HepG2 (cell line): ENCODE data around the gene GABRG3. TPM values are rescaled to one million over a fixed set of nuclear protein-coding genes. Genes with fewer than 3 reads are reported as not detected.

Source experiments
- ATAC-seq: fragments of 200-7000 bp; cut with Tn5 transposase; 3 replicates; pipeline ENCODE4 v1.9.1; 2020; ENCODE audit warnings: mild to moderate bottlenecking, moderate library complexity
- BruUV-seq: library from RNA; stranded (reverse); fragments of 400-500 nt; replicated peaks from 2 replicates; lab custom pipeline; 2021; lab: Mats Ljungman, UMichigan
- CTCF ChIA-PET: fragments of 300-600 bp; formaldehyde crosslinking; extraction: SDS; loops from one replicate; lab custom pipeline; 2021; ENCODE audit warnings: low total read pairs, inconsistent platforms, low intra/inter-chr PET ratio; lab: Yijun Ruan, JAX
- POLR2A ChIA-PET: fragments of 350-600 bp; sonication (Branson Sonifier 250); formaldehyde crosslinking; loops from one replicate; lab custom pipeline; 2020; ENCODE audit warnings: antibody characterized with exemption, inconsistent platforms; lab: Yijun Ruan, JAX
- DNase-seq: peaks from one replicate; pipeline ENCODE4 v3.0.0-alpha.2; 2015; ENCODE audit warnings: low spot score
- FAIRE-seq: peaks from 3 replicates; lab custom pipeline; 2011; peaks lifted over from hg19 to GRCh38; lab: Jason Lieb, UNC
- H2AFZ ChIP-seq: one replicate; pipeline ENCODE4 v1.6.1; 2011; ENCODE audit warnings: low read length, inconsistent platforms
- H3K27ac ChIP-seq: fragments of 300-600 bp; 3 replicates; pipeline ENCODE4 v1.8.0; 2011; ENCODE audit warnings: mixed run types, mild to moderate bottlenecking, mixed read lengths, low read length, inconsistent platforms; ENCODE audit not compliant: insufficient read depth; ENCODE audit errors: extremely low read length
- H3K27me3 ChIP-seq, 2 experiments: fragments of 200-600 bp in 1 of 2; 2 replicates in 1 of 2; 3 replicates in 1 of 2; pipeline versions ENCODE4 v1.6.0 to v1.8.0; 2011; ENCODE audit warnings: low read length in 2 of 2, mild to moderate bottlenecking in 2 of 2, moderate library complexity in 2 of 2, inconsistent platforms in 1 of 2; ENCODE audit not compliant: insufficient read depth in 2 of 2, control insufficient read depth in 1 of 2
- H3K36me3 ChIP-seq, 2 experiments: fragments of 200-600 bp in 1 of 2; replicated peaks in 1 of 2; 2 replicates in 1 of 2; 3 replicates in 1 of 2; pipeline versions ENCODE4 v1.5.1 to v1.8.0; 2011; ENCODE audit warnings: low read length in 2 of 2, inconsistent platforms in 1 of 2; ENCODE audit not compliant: insufficient read depth in 2 of 2, control insufficient read depth in 1 of 2
- H3K4me1 ChIP-seq: 2 replicates; pipeline ENCODE4 v1.5.1; 2012; ENCODE audit warnings: low read length, inconsistent platforms; ENCODE audit not compliant: insufficient read depth
- H3K4me2 ChIP-seq: 2 replicates; pipeline ENCODE4 v1.6.0; 2011; ENCODE audit warnings: low read depth, low read length, inconsistent platforms
- H3K4me3 ChIP-seq, 3 experiments: fragments of 200-600 bp in 1 of 3; sonication (generic), shearing (Covaris generic) in 1 of 3; replicated peaks in 1 of 3; 2 replicates each; pipeline ENCODE4 v1.5.1; 2011 to 2016; ENCODE audit warnings: low read length in 3 of 3, inconsistent platforms in 2 of 3, low read depth in 2 of 3, mild to moderate bottlenecking in 2 of 3, control low read depth in 1 of 3, mixed read lengths in 1 of 3; ENCODE audit not compliant: insufficient read depth in 1 of 3
- H3K79me2 ChIP-seq: one replicate; pipeline ENCODE4 v1.6.1; 2011; ENCODE audit warnings: low read length, inconsistent platforms; ENCODE audit not compliant: insufficient read depth
- H3K9ac ChIP-seq: 2 replicates; pipeline ENCODE4 v1.6.0; 2011; ENCODE audit warnings: mild to moderate bottlenecking, low read depth, low read length, inconsistent platforms; ENCODE audit not compliant: insufficient read depth
- H3K9me3 ChIP-seq: 2 replicates; pipeline ENCODE4 v1.5.1; 2012; ENCODE audit warnings: mild to moderate bottlenecking, low read length
- H4K20me1 ChIP-seq: 2 replicates; pipeline ENCODE4 v1.6.0; 2011; ENCODE audit warnings: inconsistent platforms, mild to moderate bottlenecking, low read length, moderate library complexity; ENCODE audit not compliant: insufficient read depth
- MED13 ChIP-seq: sonication (generic); formaldehyde crosslinking; IDR thresholded peaks from 2 replicates; pipeline ENCODE4 v1.5.0; 2020; ENCODE audit warnings: missing genetic modification reagents
- REXO4 ChIP-seq: sonication (generic); formaldehyde crosslinking; IDR thresholded peaks from 2 replicates; pipeline ENCODE4 v1.8.0; 2022; ENCODE audit warnings: missing genetic modification reagents, mild to moderate bottlenecking, borderline replicate concordance
- SIN3A ChIP-seq: IDR thresholded peaks from 2 replicates; pipeline ENCODE4 v1.6.1; 2011; ENCODE audit warnings: low read depth, mild to moderate bottlenecking, control low read depth, low read length, borderline replicate concordance
- TCF7L2 ChIP-seq: IDR thresholded peaks from 2 replicates; pipeline ENCODE4 v1.6.1; 2011; ENCODE audit warnings: mild to moderate bottlenecking, low read depth, low read length, moderate library complexity
- ZC3H13 ChIP-seq: sonication (generic); formaldehyde crosslinking; IDR thresholded peaks from 2 replicates; pipeline ENCODE4 v1.8.1; 2023; ENCODE audit warnings: mild to moderate bottlenecking, missing genetic modification reagents, moderate library complexity
- ZNF30 ChIP-seq: sonication (generic); formaldehyde crosslinking; IDR thresholded peaks from 2 replicates; pipeline ENCODE4 v1.5.0; 2020; ENCODE audit warnings: mild to moderate bottlenecking, missing genetic modification reagents
- ZNF629 ChIP-seq: sonication (generic); formaldehyde crosslinking; conservative IDR thresholded peaks from 2 replicates; pipeline ENCODE4 v1.5.0; 2020; ENCODE audit warnings: missing genetic modification reagents
- ZNF773 ChIP-seq: sonication (generic); formaldehyde crosslinking; IDR thresholded peaks from 2 replicates; pipeline ENCODE4 v1.4.0; 2020; ENCODE audit warnings: missing genetic modification reagents, borderline replicate concordance
- WGBS: methylation state at CpG from one replicate; pipeline ENCODE4 v1.1.6; 2017; ENCODE audit warnings: low lambda C conversion rate; 5-methylcytosine and 5-hydroxymethylcytosine counted together
- in situ Hi-C: cut with HindIII; loops from 2 replicates; pipeline ENCODE4 v1.10.0; 2017; ENCODE audit warnings: low pct_unique_long_range_greater_than_20kb; ENCODE audit not compliant: extremely low pct_ligation_motif_present
- intact Hi-C: fragments of 100-400 bp; cut with micrococcal nuclease; formaldehyde crosslinking; loops from one replicate; pipeline ENCODE4 v1.10.0; 2022; ENCODE audit not compliant: unreplicated experiment
- polyA plus RNA-seq, 8 experiments: library from polyadenylated mRNA; depleted of rRNA in 3 of 8; stranded (reverse) in 7 of 8; unstranded in 1 of 8; fragments of >200 nt; fragmentation: Illumina TruSeq in 4 of 8; extraction: Trizol in 4 of 8; gene quantifications; 2 replicates each; pipeline versions ENCODE4 v1.2.1 to v1.2.3, GENCODE V29; 2011 to 2016; ENCODE audit warnings: low read depth in 4 of 8, missing spikeins in 1 of 8, mixed read lengths in 1 of 8; ENCODE audit not compliant: insufficient read depth in 1 of 8
- total RNA-seq, 5 experiments: library from RNA; depleted of rRNA; stranded (reverse); fragments of >200 nt; fragmentation: Illumina TruSeq; extraction: Trizol; gene quantifications; 2 replicates each; pipeline ENCODE4 v1.2.3, GENCODE V29; 2016; ENCODE audit warnings: low read depth in 1 of 5
- TF ChIP-seq, protein P1 (sequence below): sonication (generic); formaldehyde crosslinking; IDR thresholded peaks from 2 replicates; pipeline ENCODE4 v1.5.1; 2020; ENCODE audit warnings: mild to moderate bottlenecking, missing genetic modification reagents

Gene GABRG3
- total and polyA plus RNA-seq, 2 of the 13 experiments (the other 11 are each of a cell fraction or from before 2014, with no cell fraction given): not detected

DNA sequence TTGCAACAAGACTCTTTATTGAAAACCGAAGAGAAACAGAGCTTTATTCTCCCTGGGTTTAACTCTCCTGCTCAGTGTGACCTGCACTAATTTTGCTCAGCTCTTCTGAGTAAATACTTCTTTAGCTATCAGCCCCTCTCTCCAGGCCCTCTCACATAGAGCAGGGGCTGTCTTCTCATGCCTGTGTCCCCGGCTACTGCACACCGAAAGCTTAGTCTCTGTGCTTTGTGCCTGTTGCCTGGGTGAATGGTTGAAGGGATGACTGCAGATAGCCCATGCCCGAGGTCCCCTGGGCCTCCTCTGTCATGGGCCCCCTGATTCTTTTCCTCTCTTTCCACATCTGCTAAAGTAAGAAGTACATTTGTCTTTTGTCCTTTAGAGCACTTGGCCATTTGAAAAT lies 195.9 kb downstream of the GABRG3 start:
- DNase-seq: no peak
- no peak for FAIRE-seq
- ChIA-PET POLR2A (no interaction called here), CTCF (no interaction called here)
- H2AFZ ChIP-seq: no peak overlapping the region
- no peak overlapping the region for H3K4me2 ChIP-seq
- H3K9ac ChIP-seq: no peak overlapping the region
- in situ Hi-C loops: no loop called here
- intact Hi-C loops: no loop called here
- no TSS peak for BruUV-seq
- no peak overlapping the region for H3K4me3 ChIP-seq
- H3K27me3 ChIP-seq: no peaks in the 10 kb centered on the region
- H3K79me2 ChIP-seq: no peaks in the 10 kb centered on the region
- H4K20me1 ChIP-seq: no peaks in the 10 kb centered on the region
- no peak for ATAC-seq
- H3K9me3 ChIP-seq: peaks cover 36% of the 10 kb centered on the region
- no peaks in the 10 kb centered on the region for H3K36me3 ChIP-seq
- H3K27ac ChIP-seq: no peak overlapping the region
- no peak for TF ChIP-seq ZNF773 (CRISPR knock-in tag)
- no peak for TF ChIP-seq ZC3H13 (CRISPR knock-in tag)
- TF ChIP-seq MED13: no peak
- H3K4me1 ChIP-seq: no peaks in the 10 kb centered on the region
- WGBS: 0% methylated on average over 4 of the region's 4 CpGs

DNA sequence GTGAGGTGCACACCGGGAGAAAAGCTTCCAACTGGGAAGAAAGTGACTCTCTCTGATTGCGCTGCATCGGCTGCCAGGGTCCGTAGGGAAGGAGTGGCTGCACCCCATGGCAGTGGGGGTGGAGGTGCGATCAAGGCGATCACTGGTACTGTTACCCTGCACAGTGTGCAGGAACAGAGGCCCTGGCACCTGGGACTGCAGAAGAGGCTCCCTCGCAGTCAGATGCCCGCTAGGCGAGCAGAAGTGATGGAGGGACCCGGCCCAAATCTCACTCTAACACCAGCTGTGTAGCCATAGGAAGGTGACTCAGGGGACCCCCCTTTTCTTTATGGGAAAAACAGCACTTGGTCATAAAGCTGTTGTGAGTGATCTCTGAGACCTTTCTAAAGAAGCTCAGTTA lies 196.8 kb downstream of the GABRG3 start:
- H3K4me1 ChIP-seq: no peaks in the 10 kb centered on the region
- ATAC-seq (no peak), DNase-seq (no peak), FAIRE-seq (no peak)
- intact Hi-C loops (no loop called here), in situ Hi-C loops (no loop called here)
- ChIA-PET POLR2A (no interaction called here), CTCF (no interaction called here)
- H3K4me2 ChIP-seq: no peak overlapping the region
- H3K79me2 ChIP-seq: no peaks in the 10 kb centered on the region
- H3K9ac ChIP-seq: no peak overlapping the region
- TF ChIP-seq SIN3A (no peak), TCF7L2 (no peak), REXO4 (CRISPR knock-in tag) (no peak), ZNF629 (no peak), ZNF30 (CRISPR knock-in tag) (no peak)
- TF ChIP-seq, protein P1, sequence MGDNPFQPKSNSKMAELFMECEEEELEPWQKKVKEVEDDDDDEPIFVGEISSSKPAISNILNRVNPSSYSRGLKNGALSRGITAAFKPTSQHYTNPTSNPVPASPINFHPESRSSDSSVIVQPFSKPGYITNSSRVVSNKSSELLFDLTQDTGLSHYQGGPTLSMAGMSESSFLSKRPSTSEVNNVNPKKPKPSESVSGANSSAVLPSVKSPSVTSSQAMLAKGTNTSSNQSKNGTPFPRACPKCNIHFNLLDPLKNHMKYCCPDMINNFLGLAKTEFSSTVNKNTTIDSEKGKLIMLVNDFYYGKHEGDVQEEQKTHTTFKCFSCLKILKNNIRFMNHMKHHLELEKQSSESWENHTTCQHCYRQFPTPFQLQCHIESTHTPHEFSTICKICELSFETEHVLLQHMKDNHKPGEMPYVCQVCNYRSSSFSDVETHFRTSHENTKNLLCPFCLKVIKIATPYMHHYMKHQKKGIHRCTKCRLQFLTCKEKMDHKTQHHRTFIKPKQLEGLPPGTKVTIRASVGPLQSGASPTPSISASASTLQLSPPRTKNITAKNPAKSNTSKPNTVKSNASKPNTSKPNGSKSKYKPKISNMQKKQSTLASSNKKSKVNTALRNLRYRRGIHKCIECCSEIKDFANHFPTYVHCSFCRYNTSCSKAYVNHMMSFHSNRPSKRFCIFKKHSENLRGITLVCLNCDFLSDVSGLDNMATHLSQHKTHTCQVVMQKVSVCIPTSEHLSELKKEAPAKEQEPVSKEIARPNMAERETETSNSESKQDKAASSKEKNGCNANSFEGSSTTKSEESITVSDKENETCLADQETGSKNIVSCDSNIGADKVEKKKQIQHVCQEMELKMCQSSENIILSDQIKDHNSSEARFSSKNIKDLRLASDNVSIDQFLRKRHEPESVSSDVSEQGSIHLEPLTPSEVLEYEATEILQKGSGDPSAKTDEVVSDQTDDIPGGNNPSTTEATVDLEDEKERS (CRISPR knock-in tag): no peak
- 0% methylated on average over 1 of the region's 10 CpGs for WGBS
- no peaks in the 10 kb centered on the region for H4K20me1 ChIP-seq
- H2AFZ ChIP-seq: no peak overlapping the region
- H3K36me3 ChIP-seq: no peaks in the 10 kb centered on the region
- no peaks in the 10 kb centered on the region for H3K27me3 ChIP-seq
- peaks cover 30% of the 10 kb centered on the region for H3K9me3 ChIP-seq
- H3K27ac ChIP-seq: no peak overlapping the region
- no peak overlapping the region for H3K4me3 ChIP-seq
- BruUV-seq: no TSS peak
